ENCODE data around the gene MSRB1.

The MSRB1 gene

GRCh38 chr16:1978476-1979120 lies 35.6 kb upstream of the MSRB1 start:
- DNase-seq (ENCODE audit: low read depth), result no peak
- no peak for TF ChIP-seq CTCF (IDR thresholded peaks at IDR 0.05; ENCODE audit: insufficient read depth, low read depth, low read length, missing control alignments)
- peak overlapping the region; percentile 42 for H3K4me3 ChIP-seq (ENCODE audit: low read length)

- TF ChIP-seq CTCF (IDR thresholded peaks at IDR 0.05; ENCODE audit: insufficient read depth, low read depth, low read length, missing control alignments), result no peak
- H3K4me3 ChIP-seq (ENCODE audit: low read length), result no peak overlapping the region
- DNase-seq (ENCODE audit: low read depth), result no peak
These were observed 34.9 kb upstream of the MSRB1 start for GRCh38 chr16:1977875-1978268.

GRCh38 chr16:1976951-1977874 lies 34.2 kb upstream of the MSRB1 start:
- no peak for TF ChIP-seq CTCF (IDR thresholded peaks at IDR 0.05; ENCODE audit: insufficient read depth, low read depth, low read length, missing control alignments)
- no peak for DNase-seq (ENCODE audit: low read depth)
- no peak overlapping the region for H3K4me3 ChIP-seq (ENCODE audit: low read length)

GRCh38 chr16:1976216-1976520 lies 33.2 kb upstream of the MSRB1 start:
- DNase-seq (ENCODE audit: low read depth), result no peak
- H3K4me3 ChIP-seq (ENCODE audit: low read length), result no peak overlapping the region
- TF ChIP-seq CTCF (IDR thresholded peaks at IDR 0.05; ENCODE audit: insufficient read depth, low read depth, low read length, missing control alignments), result no peak

- no peak for TF ChIP-seq CTCF (IDR thresholded peaks at IDR 0.05; ENCODE audit: insufficient read depth, low read depth, low read length, missing control alignments)
- H3K4me3 ChIP-seq (ENCODE audit: low read length), result no peak overlapping the region
- DNase-seq (ENCODE audit: low read depth), result no peak
These were observed 32.6 kb upstream of the MSRB1 start for GRCh38 chr16:1975432-1976215.

- no peak overlapping the region for H3K4me3 ChIP-seq (ENCODE audit: low read length)
- TF ChIP-seq CTCF (IDR thresholded peaks at IDR 0.05; ENCODE audit: insufficient read depth, low read depth, low read length, missing control alignments), result no peak
- DNase-seq (ENCODE audit: low read depth), result no peak
These were observed 31.4 kb upstream of the MSRB1 start for GRCh38 chr16:1974157-1975070.

Measured in epithelial cell of esophagus (primary cell).